22Rv1 (cell line): Measurements from ENCODE around the gene DNAJA2.

ENCODE experiments used
- H3K27ac ChIP-seq: fragments of 450-650 bp; 2 replicates; pipeline ENCODE4 v1.5.1; 2017
- ZFX ChIP-seq: fragments of 450-650 bp; IDR thresholded peaks from 2 replicates; pipeline ENCODE4 v1.6.1; 2017; ENCODE audit warnings: antibody characterized with exemption, borderline replicate concordance
- TF ChIP-seq, protein P1 (sequence below): fragments of 450-650 bp; IDR thresholded peaks from 2 replicates; pipeline ENCODE4 v1.5.1; 2017; ENCODE audit warnings: mild to moderate bottlenecking

The DNAJA2 gene

DNA sequence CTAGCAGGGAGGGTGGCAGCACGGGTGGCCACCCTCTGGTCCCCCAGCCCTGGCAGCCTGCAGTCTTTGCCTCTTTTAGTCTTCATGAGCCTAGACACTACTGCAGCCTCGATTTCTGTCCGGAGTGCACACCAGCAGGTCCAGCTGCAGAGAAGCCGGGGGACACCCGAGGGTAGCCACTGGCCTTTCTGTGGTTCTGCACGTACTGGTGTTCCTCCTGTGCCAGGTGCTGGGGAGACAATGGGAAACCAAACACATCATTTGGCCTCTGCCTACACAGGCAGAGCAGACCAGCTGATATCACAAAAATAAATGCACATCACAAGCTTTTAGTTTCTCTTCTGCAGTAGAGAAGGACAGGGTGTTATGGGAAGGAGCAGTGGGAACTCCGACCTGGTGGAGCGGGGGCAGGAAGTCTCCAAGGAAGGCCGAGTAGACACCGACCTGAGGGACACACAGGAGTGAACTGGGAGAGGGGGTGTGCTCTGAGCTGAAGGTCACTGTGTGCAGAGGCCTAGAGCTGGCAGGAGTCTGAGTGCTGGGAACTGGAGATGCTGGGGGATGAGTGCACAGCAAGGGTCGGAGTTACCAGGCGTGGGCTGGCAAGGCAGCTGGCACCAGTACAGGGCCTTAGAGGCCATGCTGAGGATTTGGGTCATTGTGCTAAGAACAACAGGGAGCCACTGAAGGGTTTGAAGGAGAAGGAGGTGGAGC lies 66.3 kb downstream of the DNAJA2 start:
- H3K27ac ChIP-seq = no peak overlapping the region
- no peak for TF ChIP-seq ZFX
- TF ChIP-seq, protein P1, sequence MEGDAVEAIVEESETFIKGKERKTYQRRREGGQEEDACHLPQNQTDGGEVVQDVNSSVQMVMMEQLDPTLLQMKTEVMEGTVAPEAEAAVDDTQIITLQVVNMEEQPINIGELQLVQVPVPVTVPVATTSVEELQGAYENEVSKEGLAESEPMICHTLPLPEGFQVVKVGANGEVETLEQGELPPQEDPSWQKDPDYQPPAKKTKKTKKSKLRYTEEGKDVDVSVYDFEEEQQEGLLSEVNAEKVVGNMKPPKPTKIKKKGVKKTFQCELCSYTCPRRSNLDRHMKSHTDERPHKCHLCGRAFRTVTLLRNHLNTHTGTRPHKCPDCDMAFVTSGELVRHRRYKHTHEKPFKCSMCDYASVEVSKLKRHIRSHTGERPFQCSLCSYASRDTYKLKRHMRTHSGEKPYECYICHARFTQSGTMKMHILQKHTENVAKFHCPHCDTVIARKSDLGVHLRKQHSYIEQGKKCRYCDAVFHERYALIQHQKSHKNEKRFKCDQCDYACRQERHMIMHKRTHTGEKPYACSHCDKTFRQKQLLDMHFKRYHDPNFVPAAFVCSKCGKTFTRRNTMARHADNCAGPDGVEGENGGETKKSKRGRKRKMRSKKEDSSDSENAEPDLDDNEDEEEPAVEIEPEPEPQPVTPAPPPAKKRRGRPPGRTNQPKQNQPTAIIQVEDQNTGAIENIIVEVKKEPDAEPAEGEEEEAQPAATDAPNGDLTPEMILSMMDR = no peak

DNA sequence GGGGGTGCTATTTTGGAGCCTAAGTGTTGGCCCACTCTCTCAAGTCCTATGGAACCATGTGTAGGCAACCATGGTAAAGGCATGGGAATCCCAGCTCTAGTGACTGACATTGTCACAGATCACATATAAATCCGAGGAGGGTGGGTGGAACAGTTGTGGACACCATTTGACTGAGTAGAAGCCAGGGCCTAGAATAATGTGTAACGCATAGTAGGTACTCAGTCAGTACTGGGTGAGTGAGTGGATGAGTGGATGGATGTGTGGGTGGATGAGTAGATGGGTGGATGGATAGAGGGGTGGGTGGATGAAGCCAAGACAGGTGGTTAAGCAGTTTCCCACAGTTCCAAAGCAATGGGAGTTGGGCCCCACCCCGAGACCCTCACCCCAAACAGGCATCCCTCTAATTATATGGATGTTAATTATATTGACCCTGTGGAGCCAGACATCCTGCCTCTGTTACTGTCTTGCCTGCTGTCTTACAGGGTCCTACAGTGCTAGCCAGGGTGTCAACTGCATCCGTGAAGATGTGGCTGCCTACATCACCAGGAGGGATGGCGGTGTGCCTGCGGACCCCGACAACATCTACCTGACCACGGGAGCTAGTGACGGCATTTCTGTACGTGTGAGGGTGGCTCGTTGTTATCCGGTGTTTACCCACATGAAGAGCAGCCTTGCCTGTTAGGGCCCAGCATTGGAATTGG lies 67.0 kb downstream of the DNAJA2 start:
- no peak for TF ChIP-seq ZFX
- TF ChIP-seq, protein P1 = no peak
- H3K27ac ChIP-seq = no peak overlapping the region
